Lung (tissue), 12 donors: ENCODE data around the gene ADD3. TPM values are rescaled to one million over a fixed set of nuclear protein-coding genes. Genes with fewer than 3 reads are reported as not detected.
A peak's percentile ranks its signal among the peaks of the same experiment; 100 is the strongest.

Experiments
- ATAC-seq: fragments of 200-7000 bp; cut with Tn5 transposase; one replicate; pipeline ENCODE4 v1.9.1; 2020; ENCODE audit warnings: moderate number of reproducible peaks; ENCODE audit not compliant: insufficient read depth, low FRiP score
- DNase-seq, 3 donors: peaks; one replicate each; pipeline ENCODE4 v3.0.0-alpha.2; 2013 to 2017
- H3K27ac ChIP-seq, 2 donors: one replicate each; pipeline ENCODE4 v1.5.1; 2013; ENCODE audit warnings: mild to moderate bottlenecking in 2 of 2, moderate library complexity in 2 of 2, control low read depth in 1 of 2, inconsistent platforms in 1 of 2, low read depth in 1 of 2, low read length in 1 of 2
- H3K27me3 ChIP-seq, 3 donors: one replicate each; pipeline ENCODE4 v1.5.1; 2013; ENCODE audit warnings: low read length in 2 of 3; ENCODE audit not compliant: control insufficient read depth in 3 of 3, insufficient read depth in 3 of 3
- H3K36me3 ChIP-seq, 4 donors: one replicate each; pipeline ENCODE4 v1.5.1; 2013; ENCODE audit warnings: low read length in 4 of 4, mild to moderate bottlenecking in 1 of 4, moderate library complexity in 1 of 4; ENCODE audit not compliant: control insufficient read depth in 4 of 4, insufficient read depth in 4 of 4
- H3K4me1 ChIP-seq, 5 donors: one replicate each; pipeline ENCODE4 v1.5.1; 2013; ENCODE audit warnings: low read length in 5 of 5, mild to moderate bottlenecking in 2 of 5, moderate library complexity in 1 of 5; ENCODE audit not compliant: control insufficient read depth in 5 of 5, insufficient read depth in 5 of 5
- H3K4me3 ChIP-seq: one replicate; pipeline ENCODE4 v1.5.1; 2013; ENCODE audit warnings: mild to moderate bottlenecking, control low read depth, moderate library complexity
- H3K9ac ChIP-seq, 2 donors: one replicate each; pipeline ENCODE4 v1.5.1; 2013; ENCODE audit warnings: low read length in 2 of 2, control low read depth in 1 of 2; ENCODE audit not compliant: insufficient read depth in 1 of 2
- H3K9me3 ChIP-seq, 4 donors: one replicate each; pipeline ENCODE4 v1.5.1; 2013; ENCODE audit warnings: low read length in 3 of 4, mild to moderate bottlenecking in 1 of 4, moderate library complexity in 1 of 4; ENCODE audit not compliant: control insufficient read depth in 4 of 4, insufficient read depth in 3 of 4
- WGBS, 2 donors: extraction: QIAGEN DNeasy Blood & Tissue Kit; methylation state at CpG; one replicate each; pipeline ENCODE4 v1.1.7; 2013; 5-methylcytosine and 5-hydroxymethylcytosine counted together
- polyA plus RNA-seq, 2 donors: library from polyadenylated mRNA; stranded (reverse); fragments of 200-250 nt; gene quantifications; one replicate each; pipeline ENCODE4 v1.2.1, GENCODE V29; 2013
- total RNA-seq, 2 donors: library from RNA; depleted of rRNA in 1 of 2; stranded (reverse); fragments of >200 nt in 1 of 2; gene quantifications; one replicate each; pipeline ENCODE4 v1.2.1, GENCODE V29; 2014 to 2021
- TF ChIP-seq, protein P1 (sequence below): IDR thresholded peaks from 2 replicates; pipeline ENCODE4 v1.5.1; 2012; ENCODE audit warnings: mild to moderate bottlenecking; ENCODE audit errors: control extremely low read depth, extremely low read depth
- donor health status: control.
- donor health status: control.
- donor health status: Bipolar disorder and iron deficiency.
- donor health status: healthy.
- donor health status: DM: yes; HTN: yes; CAD: no.

The ADD3 gene
- total and polyA plus RNA-seq, 4 donors, result 22.0 to 289 (median 56.1) TPM

DNA sequence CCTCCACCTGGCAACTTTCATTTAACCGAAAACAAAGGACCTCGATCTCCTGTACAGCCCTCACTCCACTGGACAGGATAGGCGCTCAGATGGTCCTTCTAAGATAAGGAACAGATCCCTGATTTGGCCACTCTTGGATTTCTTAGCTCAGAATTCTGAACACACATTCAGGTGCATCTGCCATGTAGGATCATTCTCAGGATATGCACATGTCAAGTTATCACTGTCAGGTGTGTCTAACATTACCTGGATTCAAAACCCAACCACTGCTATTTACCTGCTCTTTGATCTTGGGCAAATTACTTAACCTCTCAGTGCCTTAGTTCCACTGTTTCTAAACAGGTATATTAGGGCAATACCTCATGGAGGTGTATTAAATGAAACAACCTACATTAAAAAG, 12.2 kb upstream of the ADD3 start:
- TF ChIP-seq, protein P1, sequence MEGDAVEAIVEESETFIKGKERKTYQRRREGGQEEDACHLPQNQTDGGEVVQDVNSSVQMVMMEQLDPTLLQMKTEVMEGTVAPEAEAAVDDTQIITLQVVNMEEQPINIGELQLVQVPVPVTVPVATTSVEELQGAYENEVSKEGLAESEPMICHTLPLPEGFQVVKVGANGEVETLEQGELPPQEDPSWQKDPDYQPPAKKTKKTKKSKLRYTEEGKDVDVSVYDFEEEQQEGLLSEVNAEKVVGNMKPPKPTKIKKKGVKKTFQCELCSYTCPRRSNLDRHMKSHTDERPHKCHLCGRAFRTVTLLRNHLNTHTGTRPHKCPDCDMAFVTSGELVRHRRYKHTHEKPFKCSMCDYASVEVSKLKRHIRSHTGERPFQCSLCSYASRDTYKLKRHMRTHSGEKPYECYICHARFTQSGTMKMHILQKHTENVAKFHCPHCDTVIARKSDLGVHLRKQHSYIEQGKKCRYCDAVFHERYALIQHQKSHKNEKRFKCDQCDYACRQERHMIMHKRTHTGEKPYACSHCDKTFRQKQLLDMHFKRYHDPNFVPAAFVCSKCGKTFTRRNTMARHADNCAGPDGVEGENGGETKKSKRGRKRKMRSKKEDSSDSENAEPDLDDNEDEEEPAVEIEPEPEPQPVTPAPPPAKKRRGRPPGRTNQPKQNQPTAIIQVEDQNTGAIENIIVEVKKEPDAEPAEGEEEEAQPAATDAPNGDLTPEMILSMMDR, result no peak
- H3K27me3 ChIP-seq, result no peaks in the 10 kb centered on the region
- peaks cover 0 to 9% (median 5%) of the 10 kb centered on the region in 5 donors for H3K4me1 ChIP-seq
- no peak for ATAC-seq
- H3K9ac ChIP-seq, result no peak overlapping the region
- H3K4me3 ChIP-seq, result no peak overlapping the region
- H3K27ac ChIP-seq, result no peak overlapping the region
- no peaks in the 10 kb centered on the region for H3K9me3 ChIP-seq
- no peak for DNase-seq
- H3K36me3 ChIP-seq, result no peaks in the 10 kb centered on the region
- WGBS, 2 donors, result 88 to 89% methylated on average over 3 of the region's 3 CpGs

DNA sequence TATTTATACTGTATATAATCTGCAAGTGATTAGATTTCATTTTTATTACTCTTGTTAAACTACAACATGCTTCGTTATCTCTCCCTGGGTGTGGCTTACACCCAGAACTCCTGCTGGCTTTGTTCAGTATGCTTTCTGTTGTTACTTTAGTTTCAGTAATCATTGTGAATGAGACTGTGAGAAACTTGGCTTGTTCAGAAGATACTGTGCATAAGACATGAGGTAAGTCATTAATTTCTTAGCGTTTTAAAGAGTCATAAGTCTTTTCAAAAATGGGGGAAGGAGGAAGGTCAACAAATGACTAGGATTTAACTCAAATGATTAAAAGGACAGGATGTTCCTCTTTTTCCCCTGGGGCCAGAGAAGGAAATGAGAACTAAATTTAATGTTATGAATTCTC, 11.6 kb upstream of the ADD3 start:
- H3K4me1 ChIP-seq, result peaks cover 0 to 9% (median 5%) of the 10 kb centered on the region in 5 donors
- ATAC-seq (peak; percentile 53), DNase-seq (no peak)
- 27 to 30% methylated on average over 2 of the region's 2 CpGs for WGBS, 2 donors
- no peaks in the 10 kb centered on the region for H3K27me3 ChIP-seq
- TF ChIP-seq, protein P1, result no peak
- no peak overlapping the region for H3K9ac ChIP-seq
- H3K27ac ChIP-seq, result peak overlapping the region in 1 of 2 donors; percentile 9
- no peaks in the 10 kb centered on the region for H3K9me3 ChIP-seq
- no peak overlapping the region for H3K4me3 ChIP-seq
- no peaks in the 10 kb centered on the region for H3K36me3 ChIP-seq

DNA sequence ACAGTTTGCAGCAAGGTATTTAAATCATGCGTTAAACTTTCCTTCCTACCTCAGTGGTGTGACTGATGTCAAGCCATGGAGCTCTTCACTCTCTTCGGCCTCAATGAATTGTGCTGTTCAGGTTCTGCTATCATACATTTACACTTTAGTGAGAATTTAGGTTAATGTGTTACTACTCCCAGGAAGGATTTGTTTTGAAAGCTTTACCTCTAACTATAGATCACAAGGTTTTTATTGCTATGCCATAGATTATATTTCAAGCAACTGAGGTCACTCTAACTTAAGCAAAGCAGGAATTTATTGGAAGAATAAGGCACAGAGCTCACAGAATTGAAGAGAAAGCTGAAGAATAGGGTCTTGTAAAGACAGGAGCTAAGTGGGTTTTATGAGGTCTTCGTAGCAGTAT, 11.0 kb upstream of the ADD3 start:
- H3K27ac ChIP-seq, result peak overlapping the region in 1 of 2 donors; percentile 6
- H3K27me3 ChIP-seq, result no peaks in the 10 kb centered on the region
- H3K36me3 ChIP-seq, result no peaks in the 10 kb centered on the region
- H3K9me3 ChIP-seq, result no peaks in the 10 kb centered on the region
- peaks cover 0 to 9% (median 2%) of the 10 kb centered on the region in 5 donors for H3K4me1 ChIP-seq
- TF ChIP-seq, protein P1, result no peak
- no peak for ATAC-seq
- no peak overlapping the region for H3K9ac ChIP-seq
- WGBS, 2 donors, result 80 to 86% methylated on average over 3 of the region's 3 CpGs
- no peak for DNase-seq
- no peak overlapping the region for H3K4me3 ChIP-seq

DNA sequence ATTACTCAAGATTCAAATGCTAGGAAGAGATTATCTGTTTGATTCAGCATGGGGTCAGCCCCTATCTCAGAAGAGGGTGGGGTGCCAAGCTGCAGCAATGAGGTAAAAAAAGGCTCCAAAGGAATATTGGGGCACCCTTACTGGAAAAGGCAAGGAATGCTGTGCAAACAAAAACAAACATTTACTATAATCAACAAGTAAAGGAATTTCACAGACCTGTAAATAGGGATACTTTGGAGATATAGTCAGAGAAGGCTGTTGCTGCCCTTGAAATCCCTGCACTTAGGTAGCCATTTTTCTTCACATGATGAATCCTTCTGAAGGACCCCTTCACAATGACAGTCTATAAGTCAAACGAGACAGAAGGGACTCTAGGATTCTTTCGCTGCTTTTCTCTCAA, 10.6 kb upstream of the ADD3 start:
- Histone ChIP-seq H3K4me1 (peaks cover 0 to 11% (median 2%) of the 10 kb centered on the region in 5 donors), H3K4me3 (no peak overlapping the region), H3K9ac (no peak overlapping the region), H3K36me3 (no peaks in the 10 kb centered on the region), H3K9me3 (no peaks in the 10 kb centered on the region), H3K27me3 (no peaks in the 10 kb centered on the region), H3K27ac (no peak overlapping the region)
- WGBS, 2 donors, result 89 to 91% methylated on average over 2 of the region's 2 CpGs
- TF ChIP-seq, protein P1, result no peak
- DNase-seq (no peak), ATAC-seq (no peak)
